ENCODE data around the gene CYGB.

Gene CYGB

GRCh38 chr17:76506408-76507345 lies 30.8 kb downstream of the CYGB start:
- H3K4me3 ChIP-seq (replicated peaks; ENCODE audit: low read depth, low read length) = no peak overlapping the region
- DNase-seq (ENCODE audit: extremely low read depth, low read depth) = no peak
- TF ChIP-seq, protein P1, sequence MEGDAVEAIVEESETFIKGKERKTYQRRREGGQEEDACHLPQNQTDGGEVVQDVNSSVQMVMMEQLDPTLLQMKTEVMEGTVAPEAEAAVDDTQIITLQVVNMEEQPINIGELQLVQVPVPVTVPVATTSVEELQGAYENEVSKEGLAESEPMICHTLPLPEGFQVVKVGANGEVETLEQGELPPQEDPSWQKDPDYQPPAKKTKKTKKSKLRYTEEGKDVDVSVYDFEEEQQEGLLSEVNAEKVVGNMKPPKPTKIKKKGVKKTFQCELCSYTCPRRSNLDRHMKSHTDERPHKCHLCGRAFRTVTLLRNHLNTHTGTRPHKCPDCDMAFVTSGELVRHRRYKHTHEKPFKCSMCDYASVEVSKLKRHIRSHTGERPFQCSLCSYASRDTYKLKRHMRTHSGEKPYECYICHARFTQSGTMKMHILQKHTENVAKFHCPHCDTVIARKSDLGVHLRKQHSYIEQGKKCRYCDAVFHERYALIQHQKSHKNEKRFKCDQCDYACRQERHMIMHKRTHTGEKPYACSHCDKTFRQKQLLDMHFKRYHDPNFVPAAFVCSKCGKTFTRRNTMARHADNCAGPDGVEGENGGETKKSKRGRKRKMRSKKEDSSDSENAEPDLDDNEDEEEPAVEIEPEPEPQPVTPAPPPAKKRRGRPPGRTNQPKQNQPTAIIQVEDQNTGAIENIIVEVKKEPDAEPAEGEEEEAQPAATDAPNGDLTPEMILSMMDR (IDR thresholded peaks at IDR 0.05; ENCODE audit: low read depth, low read length, missing control alignments) = peak; percentile 89

DNA sequence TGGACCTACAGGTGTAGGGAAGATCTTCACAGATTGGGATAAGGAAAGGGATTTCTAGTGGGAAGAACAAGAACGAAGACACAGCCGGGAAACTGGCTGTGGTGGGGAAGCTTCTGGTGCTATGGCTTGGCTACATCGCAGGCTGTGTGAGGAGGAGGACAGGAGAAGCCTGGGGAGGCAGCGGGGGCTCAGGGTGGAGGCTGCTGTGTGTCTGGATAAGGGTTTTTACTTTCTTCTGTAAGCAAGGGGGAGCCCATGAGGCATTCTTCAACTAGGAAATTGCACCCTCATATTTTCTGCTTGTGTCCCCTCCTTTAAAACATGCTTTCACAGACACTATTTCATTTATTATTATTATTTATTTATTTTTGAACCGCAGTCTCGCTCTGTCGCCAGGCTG lies 33.4 kb downstream of the CYGB start:
- no peak overlapping the region for H3K4me3 ChIP-seq (replicated peaks; ENCODE audit: low read depth, low read length)
- DNase-seq (ENCODE audit: extremely low read depth, low read depth) = no peak
- TF ChIP-seq, protein P1 (IDR thresholded peaks at IDR 0.05; ENCODE audit: low read depth, low read length, missing control alignments) = peak; percentile 25

DNA sequence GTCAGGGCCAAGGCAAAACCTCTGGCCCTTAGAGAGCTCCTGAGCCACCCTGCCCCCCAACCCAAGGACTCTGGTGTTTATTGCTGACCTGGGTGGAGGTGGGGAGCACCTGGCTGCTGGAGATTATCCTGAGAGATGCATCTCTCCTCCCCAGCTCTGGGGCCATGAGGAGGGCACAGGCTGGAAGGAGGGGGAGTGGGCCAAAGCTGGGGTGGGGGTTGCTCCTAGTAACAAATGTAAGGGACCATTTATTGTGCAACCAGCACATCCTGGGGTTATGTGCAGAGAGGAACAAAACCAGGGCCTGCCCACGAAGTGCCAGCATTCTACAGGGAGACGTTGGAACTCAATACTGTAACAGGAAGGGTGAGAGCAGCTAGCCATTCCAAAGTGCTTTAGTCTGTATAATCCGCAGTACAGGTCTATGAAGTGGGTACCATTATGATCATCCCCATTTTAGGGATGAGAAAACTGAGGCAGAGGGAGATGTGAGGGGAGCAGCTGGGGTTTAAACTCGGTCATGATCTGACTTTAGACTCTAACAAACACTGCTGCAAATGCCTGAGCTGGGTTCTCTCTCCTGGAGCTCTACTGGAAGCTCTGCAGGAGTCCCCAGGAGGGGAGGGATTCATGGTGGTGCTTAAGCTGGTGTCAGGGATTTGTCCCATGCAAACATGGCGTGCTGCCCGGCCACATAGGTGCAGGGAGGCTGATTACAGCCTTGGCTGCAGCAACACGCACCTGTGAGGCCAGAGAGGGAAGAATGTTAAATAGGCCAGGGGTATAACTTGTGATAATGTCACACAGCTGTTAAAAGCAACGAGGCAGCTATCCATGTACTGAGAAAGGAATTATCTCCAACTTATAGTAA lies 34.9 kb downstream of the CYGB start:
- H3K4me3 ChIP-seq (replicated peaks; ENCODE audit: low read depth, low read length) = no peak overlapping the region

GRCh38 chr17:76501827-76502307 lies 35.6 kb downstream of the CYGB start:
- no peak for DNase-seq (ENCODE audit: extremely low read depth, low read depth)
- TF ChIP-seq, protein P1 (IDR thresholded peaks at IDR 0.05; ENCODE audit: low read depth, low read length, missing control alignments) = no peak
- no peak overlapping the region; the same call in 1 of the 2 replicates for H3K4me3 ChIP-seq (replicated peaks; ENCODE audit: low read depth, low read length)

More for the DNA sequence above, 34.9 kb downstream of the CYGB start:
- no peak for DNase-seq (ENCODE audit: extremely low read depth, low read depth)
- TF ChIP-seq, protein P1 (IDR thresholded peaks at IDR 0.05; ENCODE audit: low read depth, low read length, missing control alignments) = no peak

DNA sequence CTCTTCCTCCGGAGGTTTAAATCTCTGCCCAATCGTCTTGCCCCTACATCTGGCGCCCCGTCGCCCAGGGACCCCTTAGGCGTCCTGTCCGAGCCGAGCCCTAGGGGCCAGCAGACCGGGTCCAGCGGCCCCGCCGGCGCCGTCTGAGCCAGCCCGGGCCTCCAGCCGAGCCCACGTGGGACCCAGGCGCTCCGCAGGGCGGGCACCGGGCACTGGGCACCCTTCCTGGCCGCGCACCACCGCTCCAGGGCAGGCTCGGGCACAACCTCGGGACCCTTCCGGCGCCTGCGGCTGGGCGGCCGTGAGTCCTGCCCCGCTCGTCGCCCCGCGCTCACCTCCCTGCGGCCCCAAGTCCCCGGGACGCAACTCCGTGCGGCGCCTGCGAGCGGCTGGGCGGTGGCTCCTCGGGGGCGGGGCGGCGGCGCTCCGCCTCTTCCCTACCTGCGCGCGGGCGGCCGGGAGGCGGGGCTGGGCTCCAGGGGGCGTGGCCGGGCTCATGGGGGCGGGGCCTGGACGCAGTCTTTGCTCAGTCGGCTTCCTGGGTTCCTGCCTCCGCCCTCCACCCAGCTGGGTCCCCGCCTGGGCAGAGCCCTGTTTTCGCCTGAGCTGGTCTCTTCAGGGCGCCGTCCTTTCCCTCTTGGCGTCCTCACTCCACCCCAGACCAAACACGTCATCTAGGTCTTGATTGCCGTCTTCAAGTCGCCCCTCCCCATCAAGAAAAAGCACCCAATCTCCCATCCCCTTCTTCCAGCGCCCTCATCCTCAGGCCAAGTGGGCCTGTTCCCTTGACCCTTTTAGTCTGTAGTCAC lies 36.3 kb downstream of the CYGB start, which contains the start of gene RHBDF2:
TSS of gene RHBDF2 (minus strand) at position 406 of the 809 bp plus-strand sequence. CDS start 19,899 bp downstream, outside the sequence.
- peak within 1 kb of the TSS; percentile 90 for H3K4me3 ChIP-seq (replicated peaks; ENCODE audit: low read depth, low read length)
- DNase-seq (ENCODE audit: extremely low read depth, low read depth) = no peak
- TF ChIP-seq, protein P1 (IDR thresholded peaks at IDR 0.05; ENCODE audit: low read depth, low read length, missing control alignments) = no peak

DNA sequence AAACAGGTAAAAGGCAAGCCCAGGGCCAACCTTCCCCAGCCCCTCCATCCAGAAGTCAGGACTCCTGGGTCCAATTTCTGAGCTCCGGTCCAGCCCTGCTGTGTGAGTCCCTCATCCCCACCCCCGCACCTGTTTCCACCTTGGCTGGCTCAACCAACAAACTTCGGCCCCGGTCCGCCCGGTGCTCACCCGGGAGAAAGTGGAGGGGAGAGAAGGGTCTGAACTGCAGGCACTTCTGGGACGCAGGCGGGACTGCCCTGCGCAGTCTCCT lies 36.8 kb downstream of the CYGB start:
- peak overlapping the region; percentile 90 for H3K4me3 ChIP-seq (replicated peaks; ENCODE audit: low read depth, low read length)
- TF ChIP-seq, protein P1 (IDR thresholded peaks at IDR 0.05; ENCODE audit: low read depth, low read length, missing control alignments) = no peak
- no peak for DNase-seq (ENCODE audit: extremely low read depth, low read depth)

Data from HFF-Myc (cell line).